HepG2 (cell line): ENCODE data around the gene NIPAL3. TPM values are rescaled to one million over a fixed set of nuclear protein-coding genes. Genes with fewer than 3 reads are reported as not detected.
A peak's percentile ranks its signal among the peaks of the same experiment; 100 is the strongest.

ENCODE experiments used
- BRF2 ChIP-seq: sonication (generic); formaldehyde crosslinking; IDR thresholded peaks from 2 replicates; pipeline ENCODE4 v1.8.1; 2022; ENCODE audit warnings: mild to moderate bottlenecking, missing genetic modification reagents
- EP300 ChIP-seq, 3 experiments: sonication (generic) in 1 of 3; formaldehyde crosslinking in 1 of 3; IDR thresholded peaks; 2 replicates each; pipeline versions ENCODE4 v1.5.1 to v1.6.1; 2011 to 2020; ENCODE audit warnings: low read depth in 2 of 3, low read length in 2 of 3, borderline replicate concordance in 1 of 3, improper control_type of control experiment in 1 of 3, mild to moderate bottlenecking in 1 of 3, missing genetic modification reagents in 1 of 3, moderate library complexity in 1 of 3
- ETV5 ChIP-seq: IDR thresholded peaks from 2 replicates; pipeline ENCODE4 v1.6.1; 2018; ENCODE audit warnings: missing biosample characterization, missing genetic modification reagents, inconsistent platforms, borderline replicate concordance
- HES4 ChIP-seq: sonication (generic); formaldehyde crosslinking; IDR thresholded peaks from 2 replicates; pipeline ENCODE4 v1.9.0; 2021; ENCODE audit warnings: mild to moderate bottlenecking, missing genetic modification reagents, borderline replicate concordance
- IKZF5 ChIP-seq: IDR thresholded peaks from 2 replicates; pipeline ENCODE4 v1.6.1; 2018; ENCODE audit warnings: missing genetic modification reagents, mild to moderate bottlenecking, missing compliant biosample characterization
- MED13 ChIP-seq: sonication (generic); formaldehyde crosslinking; IDR thresholded peaks from 2 replicates; pipeline ENCODE4 v1.5.0; 2020; ENCODE audit warnings: missing genetic modification reagents
- MTERF4 ChIP-seq: sonication (generic); formaldehyde crosslinking; IDR thresholded peaks from 2 replicates; pipeline ENCODE4 v1.8.0; 2023; ENCODE audit warnings: mild to moderate bottlenecking, missing genetic modification reagents
- MYC ChIP-seq: sonication (generic); formaldehyde crosslinking; IDR thresholded peaks from 2 replicates; pipeline ENCODE4 v1.9.0; 2021; ENCODE audit warnings: missing genetic modification reagents, borderline replicate concordance
- NFYC ChIP-seq: IDR thresholded peaks from 2 replicates; pipeline ENCODE4 v1.6.1; 2016; ENCODE audit warnings: missing genetic modification reagents, missing compliant biosample characterization
- SNAPC5 ChIP-seq: sonication (generic); formaldehyde crosslinking; IDR thresholded peaks from 2 replicates; pipeline ENCODE4 v1.8.1; 2023; ENCODE audit warnings: mild to moderate bottlenecking, missing genetic modification reagents, borderline replicate concordance
- SOX6 ChIP-seq, 2 experiments: fragments of 450-650 bp in 1 of 2; sonication (generic) in 1 of 2; formaldehyde crosslinking in 1 of 2; IDR thresholded peaks; 2 replicates each; pipeline versions ENCODE4 v1.4.0 to v1.6.1; 2017 to 2020; ENCODE audit warnings: antibody characterized with exemption in 1 of 2, mild to moderate bottlenecking in 1 of 2, missing genetic modification reagents in 1 of 2
- TBX2 ChIP-seq: sonication (generic); formaldehyde crosslinking; IDR thresholded peaks from 2 replicates; pipeline ENCODE4 v1.5.0; 2020; ENCODE audit warnings: missing genetic modification reagents, mild to moderate bottlenecking, borderline replicate concordance
- TOE1 ChIP-seq: sonication (generic); formaldehyde crosslinking; IDR thresholded peaks from 2 replicates; pipeline ENCODE4 v1.4.0; 2020; ENCODE audit warnings: mild to moderate bottlenecking, missing genetic modification reagents
- ZFP36L2 ChIP-seq: sonication (generic); formaldehyde crosslinking; IDR thresholded peaks from 2 replicates; pipeline ENCODE4 v1.4.0; 2020; ENCODE audit warnings: missing genetic modification reagents
- ZNF510 ChIP-seq: sonication (generic); formaldehyde crosslinking; IDR thresholded peaks from 2 replicates; pipeline ENCODE4 v1.4.0; 2020; ENCODE audit warnings: low read depth, mild to moderate bottlenecking, missing genetic modification reagents
- ZNF747 ChIP-seq: sonication (generic); formaldehyde crosslinking; IDR thresholded peaks from 2 replicates; pipeline ENCODE4 v1.8.1; 2023; ENCODE audit warnings: missing genetic modification reagents, mild to moderate bottlenecking, borderline replicate concordance
- ZNF777 ChIP-seq: sonication (generic); formaldehyde crosslinking; IDR thresholded peaks from 2 replicates; pipeline ENCODE4 v1.4.0; 2020; ENCODE audit warnings: missing genetic modification reagents
- ZNF781 ChIP-seq: sonication (generic); formaldehyde crosslinking; IDR thresholded peaks from 2 replicates; pipeline ENCODE4 v1.5.1; 2020; ENCODE audit warnings: borderline replicate concordance, mild to moderate bottlenecking, missing genetic modification reagents; ENCODE audit errors: not compliant biosample characterization
- ZNF784 ChIP-seq: sonication (generic); formaldehyde crosslinking; IDR thresholded peaks from 2 replicates; pipeline ENCODE4 v1.5.1; 2020; ENCODE audit warnings: missing genetic modification reagents, mild to moderate bottlenecking, borderline replicate concordance
- ZSCAN30 ChIP-seq: sonication (generic); formaldehyde crosslinking; IDR thresholded peaks from 2 replicates; pipeline ENCODE4 v1.5.0; 2020; ENCODE audit warnings: mild to moderate bottlenecking, missing genetic modification reagents
- polyA plus RNA-seq, 8 experiments: library from polyadenylated mRNA; depleted of rRNA in 3 of 8; stranded (reverse) in 7 of 8; unstranded in 1 of 8; fragments of >200 nt; fragmentation: Illumina TruSeq in 4 of 8; extraction: Trizol in 4 of 8; gene quantifications; 2 replicates each; pipeline versions ENCODE4 v1.2.1 to v1.2.3, GENCODE V29; 2011 to 2016; ENCODE audit warnings: low read depth in 4 of 8, missing spikeins in 1 of 8, mixed read lengths in 1 of 8; ENCODE audit not compliant: insufficient read depth in 1 of 8
- total RNA-seq, 5 experiments: library from RNA; depleted of rRNA; stranded (reverse); fragments of >200 nt; fragmentation: Illumina TruSeq; extraction: Trizol; gene quantifications; 2 replicates each; pipeline ENCODE4 v1.2.3, GENCODE V29; 2016; ENCODE audit warnings: low read depth in 1 of 5

NIPAL3 gene
- total and polyA plus RNA-seq, 2 of the 13 experiments (the other 11 are each of a cell fraction or from before 2014, with no cell fraction given): 5.6 to 8.6 TPM

GRCh38 chr1:24413350-24414163 is 2.0 kb upstream of the NIPAL3 start, which contains the start of gene STPG1 (continued):
- TF ChIP-seq MED13 (no peak), ZNF510 (CRISPR knock-in tag) (no peak), ZNF784 (CRISPR knock-in tag) (no peak), MTERF4 (peak; percentile 19; the same call in 1 of the 2 replicates), SOX6 (IDR thresholded peaks at IDR 0.05) (no peak), SOX6 (CRISPR knock-in tag; IDR thresholded peaks at IDR 0.05) (peak; percentile 36; the same call in 1 of the 2 replicates), MYC (0 out of 2 replicates have a peak, but pooled peaks have one; percentile 59), TOE1 (CRISPR knock-in tag) (no peak), IKZF5 (CRISPR knock-in tag) (0 out of 2 replicates have a peak, but pooled peaks have one; percentile 27), ZNF747 (CRISPR knock-in tag) (peak; percentile 71; the same call in 1 of the 2 replicates), ETV5 (peak; percentile 73), BRF2 (CRISPR knock-in tag) (no peak), ZSCAN30 (no peak), ZNF777 (CRISPR knock-in tag) (peak; percentile 63; the same call in 1 of the 2 replicates), NFYC (peak; percentile 90), EP300 (IDR thresholded peaks at IDR 0.05; ENCODE audit: low read depth in 2 of 2, low read length in 2 of 2) (0 out of 4 replicates have a peak, but pooled peaks of 1 of the 2 experiments have one; percentile 13), EP300 (CRISPR knock-in tag; IDR thresholded peaks at IDR 0.05; ENCODE audit: borderline replicate concordance) (no peak), ZNF781 (CRISPR knock-in tag) (peak; percentile 29), HES4 (CRISPR knock-in tag) (peak; percentile 74; the same call in 1 of the 2 replicates), SNAPC5 (CRISPR knock-in tag) (no peak), ZFP36L2 (CRISPR knock-in tag) (peak; percentile 63; the same call in 1 of the 2 replicates), TBX2 (peak; percentile 79)
